T-cell (primary cell): ENCODE data around the gene LMO7. TPM values are rescaled to one million over a fixed set of nuclear protein-coding genes. Genes with fewer than 3 reads are reported as not detected.
A peak's percentile ranks its signal among the peaks of the same experiment; 100 is the strongest.

ENCODE experiments used
- ATAC-seq, 4 experiments: fragments of 200-7000 bp in 3 of 4; fragments of 150-1000 bp in 1 of 4; cut with Tn5 transposase; replicated peaks in 1 of 4; 1 replicate in 3 of 4; 2 replicates in 1 of 4; pipeline ENCODE4 v1.10.0; 2021; ENCODE audit warnings: moderate library complexity in 3 of 4, mild to moderate bottlenecking in 2 of 4, moderate number of reproducible peaks in 1 of 4
- CTCF ChIA-PET, 2 donors: fragments of 300-600 bp; sonication (Branson Sonifier 250); formaldehyde crosslinking; loops; one replicate each; lab custom pipeline; 2022; ENCODE audit warnings: antibody characterized with exemption in 2 of 2; lab: Charles Lee
- POLR2A ChIA-PET, 2 donors: fragments of 300-600 bp; sonication (Branson Sonifier 250); formaldehyde crosslinking; loops; one replicate each; lab custom pipeline; 2022; ENCODE audit warnings: antibody characterized with exemption in 2 of 2; lab: Charles Lee
- DNase-seq, 35 experiments: peaks; one replicate each; pipeline versions ENCODE4 v3.0.0 to v3.0.0-alpha.2; 2013 to 2023
- H3K27ac ChIP-seq: one replicate; pipeline ENCODE4 v1.5.1; 2013; ENCODE audit warnings: low read length
- H3K27me3 ChIP-seq, 2 experiments: replicated peaks in 1 of 2; 1 replicate in 1 of 2; 2 replicates in 1 of 2; pipeline versions ENCODE4 v1.6.1 to v1.7.0; 2013; ENCODE audit warnings: low read length in 1 of 2, mixed read lengths in 1 of 2; ENCODE audit not compliant: control insufficient read depth in 2 of 2, insufficient read depth in 2 of 2; ENCODE audit errors: extremely low read depth in 1 of 2
- H3K36me3 ChIP-seq, 2 donors: 1 replicate in 1 of 2; 2 replicates in 1 of 2; pipeline versions ENCODE4 v1.6.1 to v1.7.0; 2013; ENCODE audit warnings: low read length in 1 of 2; ENCODE audit not compliant: control insufficient read depth in 2 of 2, insufficient read depth in 1 of 2; ENCODE audit errors: extremely low read depth in 1 of 2
- H3K4me1 ChIP-seq, 2 experiments: 1 replicate in 1 of 2; 2 replicates in 1 of 2; pipeline versions ENCODE4 v1.6.1 to v1.7.0; 2013; ENCODE audit warnings: low read length in 2 of 2, mixed read lengths in 1 of 2; ENCODE audit not compliant: insufficient read depth in 2 of 2, control insufficient read depth in 1 of 2; ENCODE audit errors: extremely low read depth in 1 of 2
- H3K4me3 ChIP-seq, 2 donors: 1 replicate in 1 of 2; 2 replicates in 1 of 2; pipeline versions ENCODE4 v1.5.1 to v1.7.0; 2013; ENCODE audit warnings: mild to moderate bottlenecking in 2 of 2, low read length in 1 of 2, moderate library complexity in 1 of 2; ENCODE audit not compliant: control insufficient read depth in 1 of 2; ENCODE audit errors: extremely low read depth in 1 of 2
- H3K9me3 ChIP-seq: 2 replicates; pipeline ENCODE4 v1.7.0; 2013
- H3K27ac Mint-ChIP-seq, 2 donors: one replicate each; pipeline ENCODE4 v1.8.0; 2020 to 2021; ENCODE audit warnings: mild to moderate bottlenecking in 2 of 2, mixed read lengths in 2 of 2
- H3K27me3 Mint-ChIP-seq, 2 donors: one replicate each; pipeline ENCODE4 v1.8.0; 2021 to 2022; ENCODE audit warnings: mixed read lengths in 2 of 2
- H3K36me3 Mint-ChIP-seq: one replicate; pipeline ENCODE4 v1.8.0; 2021; ENCODE audit warnings: mixed read lengths
- H3K4me1 Mint-ChIP-seq, 3 donors: one replicate each; pipeline ENCODE4 v1.8.0; 2020 to 2022; ENCODE audit warnings: mixed read lengths in 3 of 3, mild to moderate bottlenecking in 1 of 3
- H3K4me3 Mint-ChIP-seq, 3 donors: one replicate each; pipeline ENCODE4 v1.8.0; 2020 to 2022; ENCODE audit warnings: mild to moderate bottlenecking in 3 of 3, mixed read lengths in 3 of 3, moderate library complexity in 3 of 3
- H3K9me3 Mint-ChIP-seq, 3 donors: one replicate each; pipeline ENCODE4 v1.8.0; 2020 to 2022; ENCODE audit warnings: mixed read lengths in 3 of 3
- WGBS: methylation state at CpG from one replicate; pipeline ENCODE4 v1.1.5; 2013; ENCODE audit warnings: missing lambda C conversion rate; ENCODE audit not compliant: insufficient coverage; 5-methylcytosine and 5-hydroxymethylcytosine counted together
- total RNA-seq, 35 experiments: library from RNA in 6 of 35; stranded (reverse) in 6 of 35; fragments of 120-200 nt in 1 of 35; gene quantifications; one replicate each; pipeline versions ENCODE4 v1.2.1 to v1.2.4 and lab custom pipeline; 2013 to 2026

Gene LMO7
- total RNA-seq, 5 donors from 2014 or later (not counting 1 experiment from before 2014, with no cell fraction given) = 22.6 to 46.8 (median 34.0) TPM

DNA sequence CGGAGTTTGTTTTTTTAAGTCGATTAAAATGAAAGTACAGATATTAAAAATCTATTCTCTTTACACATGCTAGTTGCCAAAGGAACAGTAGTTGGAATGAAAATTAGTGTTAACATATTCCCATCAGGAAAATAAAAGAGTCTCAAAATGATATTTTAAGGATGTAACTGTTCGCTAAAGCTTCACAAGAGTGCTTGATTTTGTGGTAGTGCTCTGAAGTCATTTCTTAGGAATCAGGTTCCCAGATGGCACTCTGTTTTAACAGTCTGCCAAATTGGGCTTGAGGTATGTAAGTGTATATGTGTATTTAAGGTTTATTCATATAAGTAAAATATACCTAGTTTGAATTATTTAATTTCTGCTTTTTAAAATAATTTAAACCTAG, 128.8 kb downstream of the LMO7 start:
- Histone ChIP-seq H3K9me3 (no peaks in the 10 kb centered on the region), H3K27ac (no peak overlapping the region), H3K4me3 (no peak overlapping the region), H3K27me3 (no peaks in the 10 kb centered on the region), H3K4me1 (peaks cover 5 to 28% of the 10 kb centered on the region in 2 experiments), H3K36me3 (no peaks in the 10 kb centered on the region)
- H3K4me3 Mint-ChIP-seq = no peak overlapping the region
- H3K36me3 Mint-ChIP-seq = peaks cover 6% of the 10 kb centered on the region
- DNase-seq (no peak), ATAC-seq (no peak)
- H3K27ac Mint-ChIP-seq = no peak overlapping the region
- ChIA-PET CTCF (interaction anchor here in 1 of 2 donors (0.7 kb wide), 1 partner anchor 38 kb away, joined by 10 read pairs; no protein-coding TSS in a partner anchor), POLR2A (interaction anchor here (0.6 to 1.1 kb wide), 6 partner anchors 9 to 1965 kb away, joined by 3 to 11 read pairs (median 4); no protein-coding TSS in a partner anchor)
- no peaks in the 10 kb centered on the region for H3K27me3 Mint-ChIP-seq
- H3K4me1 Mint-ChIP-seq = peaks cover 62 to 64% (median 64%) of the 10 kb centered on the region in 3 donors
- WGBS = 100% methylated on average over 1 of the region's 3 CpGs
- H3K9me3 Mint-ChIP-seq = no peaks in the 10 kb centered on the region

DNA sequence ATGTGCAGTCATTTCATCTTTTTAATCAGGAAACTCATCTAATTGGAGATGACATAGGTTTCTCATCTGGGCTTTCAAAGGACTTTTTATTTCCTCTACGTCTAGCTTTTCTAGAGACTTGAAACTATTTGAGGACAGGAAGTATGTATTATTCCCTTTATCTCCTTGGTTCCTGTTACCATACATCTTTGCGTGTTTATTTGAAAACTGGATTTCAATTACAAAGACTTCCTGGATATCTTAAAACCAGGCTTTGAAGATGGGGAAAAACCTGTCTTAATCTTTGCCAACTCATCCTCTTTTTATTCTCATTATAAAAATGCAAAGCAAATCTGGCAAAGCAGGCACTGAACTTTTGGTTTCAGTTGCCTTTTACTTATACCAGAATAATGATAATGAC, 130.5 kb downstream of the LMO7 start:
- peak in 1 of 35 experiments; percentile 47 for DNase-seq
- CTCF ChIA-PET = interaction anchor here in 1 of 2 donors (0.6 kb wide), 1 partner anchor 409 kb away, joined by 3 read pairs; no protein-coding TSS in a partner anchor
- POLR2A ChIA-PET = no interaction called here

DNA sequence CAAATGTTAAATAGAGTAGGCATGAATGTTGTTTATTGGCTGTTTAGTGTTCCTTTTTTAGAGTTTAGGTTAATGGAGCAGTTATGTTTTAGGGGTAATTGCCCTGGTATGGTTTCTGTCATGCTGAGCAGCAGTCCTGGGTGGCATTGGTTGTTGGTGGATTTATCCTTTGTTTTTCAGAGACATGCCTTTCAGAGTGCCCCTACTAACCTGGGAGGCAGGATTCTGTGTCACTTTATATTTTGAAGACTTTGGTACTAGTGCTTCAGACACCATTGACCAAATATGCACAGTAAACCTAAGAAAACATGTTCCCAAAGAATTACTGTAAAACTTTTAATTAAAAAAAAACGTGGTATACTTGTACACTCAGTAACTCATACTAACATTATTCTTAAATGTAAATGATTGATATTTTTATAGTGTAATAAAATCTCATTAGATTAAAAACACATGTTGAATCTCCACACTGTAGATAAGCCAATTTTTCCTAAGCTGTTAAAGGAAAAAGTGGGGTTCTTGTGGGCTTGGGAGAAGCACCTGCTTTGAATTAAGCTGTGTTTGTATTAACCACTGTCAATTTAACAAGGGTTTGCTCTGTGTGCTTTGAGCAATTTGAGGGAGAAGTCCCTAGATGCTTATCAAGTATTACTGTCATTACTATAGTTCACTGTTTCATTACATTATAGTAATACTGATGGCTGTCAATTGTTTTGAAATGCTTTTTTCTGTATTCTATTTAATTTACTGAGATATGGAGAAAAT, 133.2 kb downstream of the LMO7 start:
- ChIA-PET POLR2A (no interaction called here), CTCF (interaction anchor here in 1 of 2 donors (0.6 kb wide), 1 partner anchor 1924 kb away, joined by 5 read pairs; no protein-coding TSS in a partner anchor)
- Histone ChIP-seq H3K27me3 (no peaks in the 10 kb centered on the region), H3K4me1 (peaks cover 3 to 10% of the 10 kb centered on the region in 2 experiments), H3K9me3 (no peaks in the 10 kb centered on the region), H3K36me3 (no peaks in the 10 kb centered on the region), H3K27ac (no peak overlapping the region), H3K4me3 (no peak overlapping the region)
- DNase-seq = no peak
- no peaks in the 10 kb centered on the region for H3K9me3 Mint-ChIP-seq
- no peak overlapping the region for H3K27ac Mint-ChIP-seq
- H3K27me3 Mint-ChIP-seq = no peaks in the 10 kb centered on the region
- peaks cover 20% of the 10 kb centered on the region for H3K36me3 Mint-ChIP-seq
- H3K4me1 Mint-ChIP-seq = peaks cover 30 to 34% (median 33%) of the 10 kb centered on the region in 3 donors
- ATAC-seq = no peak
- no peak overlapping the region for H3K4me3 Mint-ChIP-seq
- WGBS = no CpG with 5 or more reads among the region's 1 CpG

More for the DNA sequence above, 130.5 kb downstream of the LMO7 start:
- Mint-ChIP-seq H3K27ac (peak overlapping the region; percentile 66 to 86), H3K9me3 (no peaks in the 10 kb centered on the region), H3K27me3 (no peaks in the 10 kb centered on the region), H3K4me1 (peaks cover 51 to 55% (median 52%) of the 10 kb centered on the region in 3 donors), H3K36me3 (peaks cover 11% of the 10 kb centered on the region), H3K4me3 (peak overlapping the region in 2 of 3 donors; percentile 44 to 72)
- Histone ChIP-seq H3K27ac (no peak overlapping the region), H3K27me3 (no peaks in the 10 kb centered on the region), H3K9me3 (no peaks in the 10 kb centered on the region), H3K36me3 (no peaks in the 10 kb centered on the region), H3K4me3 (no peak overlapping the region), H3K4me1 (peaks cover 3 to 25% of the 10 kb centered on the region in 2 experiments)
- WGBS = no CpG with 5 or more reads among the region's 2 CpGs
- peak in 2 of 4 experiments; percentile 13 to 74 for ATAC-seq

DNA sequence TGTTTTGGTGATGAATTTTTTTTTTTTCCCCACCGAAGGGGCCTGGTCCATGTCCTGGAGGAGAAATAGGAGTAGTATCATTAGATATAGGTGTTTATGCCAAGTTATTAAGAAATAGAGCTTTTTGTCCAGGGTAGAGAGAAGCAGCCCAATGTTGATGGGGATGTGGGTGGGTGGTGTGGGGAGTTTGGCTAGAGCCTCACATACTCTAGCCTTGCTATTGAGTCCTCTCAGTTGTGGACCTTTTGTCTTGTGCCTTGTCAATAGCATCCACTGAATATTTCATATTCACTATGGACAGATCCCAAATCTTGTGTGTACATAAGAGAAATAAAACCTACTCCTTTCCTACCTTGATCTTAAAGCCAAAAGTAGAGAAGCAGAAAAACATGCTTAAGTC, 134.0 kb downstream of the LMO7 start:
- no peak for ATAC-seq
- Mint-ChIP-seq H3K4me1 (peaks cover 26 to 30% (median 28%) of the 10 kb centered on the region in 3 donors), H3K36me3 (peaks cover 20% of the 10 kb centered on the region), H3K9me3 (no peaks in the 10 kb centered on the region), H3K4me3 (no peak overlapping the region), H3K27me3 (no peaks in the 10 kb centered on the region), H3K27ac (no peak overlapping the region)
- peaks cover 3 to 10% of the 10 kb centered on the region in 2 experiments for H3K4me1 ChIP-seq
- DNase-seq = no peak
- H3K4me3 ChIP-seq = no peak overlapping the region
- no peak overlapping the region for H3K27ac ChIP-seq
- H3K9me3 ChIP-seq = no peaks in the 10 kb centered on the region
- CTCF ChIA-PET = interaction anchor here in 1 of 2 donors (0.6 to 1.3 kb wide), 3 partner anchors 10 to 1923 kb away, joined by 4 to 5 read pairs (median 4); no protein-coding TSS in a partner anchor
- H3K27me3 ChIP-seq = no peaks in the 10 kb centered on the region
- POLR2A ChIA-PET = no interaction called here
- WGBS = 67% methylated on average over 1 of the region's 1 CpG
- H3K36me3 ChIP-seq = no peaks in the 10 kb centered on the region

DNA sequence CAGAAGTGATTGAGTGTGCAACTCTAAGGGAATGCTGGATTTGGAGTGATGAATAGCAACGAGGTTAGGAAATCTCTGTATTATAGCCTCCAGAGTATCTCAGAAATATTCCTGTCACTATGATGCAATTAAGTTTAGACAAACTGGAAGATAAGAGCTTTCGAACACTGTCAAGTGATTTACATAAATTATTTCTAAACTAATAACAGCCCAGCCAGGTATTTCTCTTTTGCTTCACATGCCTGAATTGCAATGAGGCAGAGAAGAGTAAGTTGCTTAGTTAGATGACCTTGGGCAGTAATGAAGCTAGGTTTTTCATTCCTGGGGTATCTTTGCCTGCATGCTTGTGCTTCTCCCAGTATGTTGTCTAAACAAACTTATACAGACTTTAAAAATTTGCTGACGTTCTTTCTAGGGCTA, 134.5 kb downstream of the LMO7 start:
- ChIA-PET POLR2A (no interaction called here), CTCF (interaction anchor here in 1 of 2 donors (0.7 to 1.3 kb wide), 2 partner anchors 10 to 75 kb away, joined by 4 read pairs; no protein-coding TSS in a partner anchor)
- no peaks in the 10 kb centered on the region for H3K9me3 Mint-ChIP-seq
- Histone ChIP-seq H3K27ac (no peak overlapping the region), H3K27me3 (no peaks in the 10 kb centered on the region), H3K4me3 (no peak overlapping the region), H3K36me3 (no peaks in the 10 kb centered on the region), H3K4me1 (peaks cover 3 to 10% of the 10 kb centered on the region in 2 experiments), H3K9me3 (no peaks in the 10 kb centered on the region)
- H3K4me1 Mint-ChIP-seq = peaks cover 22 to 26% (median 24%) of the 10 kb centered on the region in 3 donors
- DNase-seq (no peak), ATAC-seq (no peak)
- no peak overlapping the region for H3K4me3 Mint-ChIP-seq
- no peak overlapping the region for H3K27ac Mint-ChIP-seq
- no peaks in the 10 kb centered on the region for H3K27me3 Mint-ChIP-seq
- no CpG with 5 or more reads among the region's 3 CpGs for WGBS
- peaks cover 20% of the 10 kb centered on the region for H3K36me3 Mint-ChIP-seq

DNA sequence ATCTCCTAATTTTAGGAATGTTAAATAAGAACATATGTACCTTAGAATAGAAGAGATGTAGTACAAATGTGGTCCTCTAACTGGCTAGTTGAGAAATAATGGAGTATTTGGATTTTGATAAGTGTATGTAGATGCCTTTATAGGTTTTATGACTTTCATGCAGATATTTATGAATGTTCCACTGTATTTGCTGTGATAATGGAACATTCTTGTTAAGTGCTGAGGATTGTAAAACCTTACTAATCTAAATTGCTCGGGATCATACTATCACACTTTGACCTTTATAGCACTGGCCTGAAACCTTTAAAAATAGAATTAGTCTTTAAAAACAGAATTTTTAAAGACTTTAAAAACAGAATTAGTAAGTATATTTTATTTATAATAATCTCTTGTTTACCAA, 135.1 kb downstream of the LMO7 start:
- CTCF ChIA-PET = interaction anchor here in 1 of 2 donors (1.3 kb wide), 1 partner anchor 11 kb away, joined by 4 read pairs; no protein-coding TSS in a partner anchor
- H3K4me1 Mint-ChIP-seq = peaks cover 16 to 19% (median 18%) of the 10 kb centered on the region in 3 donors
- DNase-seq (no peak), ATAC-seq (no peak)
- Histone ChIP-seq H3K27me3 (no peaks in the 10 kb centered on the region), H3K27ac (no peak overlapping the region), H3K36me3 (no peaks in the 10 kb centered on the region), H3K4me3 (no peak overlapping the region), H3K4me1 (peaks cover 0 to 7% of the 10 kb centered on the region in 2 experiments), H3K9me3 (no peaks in the 10 kb centered on the region)
- no peaks in the 10 kb centered on the region for H3K9me3 Mint-ChIP-seq
- no peaks in the 10 kb centered on the region for H3K27me3 Mint-ChIP-seq
- POLR2A ChIA-PET = no interaction called here
- H3K27ac Mint-ChIP-seq = no peak overlapping the region
- H3K36me3 Mint-ChIP-seq = peaks cover 22% of the 10 kb centered on the region
- no CpG with 5 or more reads among the region's 1 CpG for WGBS
- H3K4me3 Mint-ChIP-seq = no peak overlapping the region
